ENCODE results near the gene NOL4L.

DNA sequence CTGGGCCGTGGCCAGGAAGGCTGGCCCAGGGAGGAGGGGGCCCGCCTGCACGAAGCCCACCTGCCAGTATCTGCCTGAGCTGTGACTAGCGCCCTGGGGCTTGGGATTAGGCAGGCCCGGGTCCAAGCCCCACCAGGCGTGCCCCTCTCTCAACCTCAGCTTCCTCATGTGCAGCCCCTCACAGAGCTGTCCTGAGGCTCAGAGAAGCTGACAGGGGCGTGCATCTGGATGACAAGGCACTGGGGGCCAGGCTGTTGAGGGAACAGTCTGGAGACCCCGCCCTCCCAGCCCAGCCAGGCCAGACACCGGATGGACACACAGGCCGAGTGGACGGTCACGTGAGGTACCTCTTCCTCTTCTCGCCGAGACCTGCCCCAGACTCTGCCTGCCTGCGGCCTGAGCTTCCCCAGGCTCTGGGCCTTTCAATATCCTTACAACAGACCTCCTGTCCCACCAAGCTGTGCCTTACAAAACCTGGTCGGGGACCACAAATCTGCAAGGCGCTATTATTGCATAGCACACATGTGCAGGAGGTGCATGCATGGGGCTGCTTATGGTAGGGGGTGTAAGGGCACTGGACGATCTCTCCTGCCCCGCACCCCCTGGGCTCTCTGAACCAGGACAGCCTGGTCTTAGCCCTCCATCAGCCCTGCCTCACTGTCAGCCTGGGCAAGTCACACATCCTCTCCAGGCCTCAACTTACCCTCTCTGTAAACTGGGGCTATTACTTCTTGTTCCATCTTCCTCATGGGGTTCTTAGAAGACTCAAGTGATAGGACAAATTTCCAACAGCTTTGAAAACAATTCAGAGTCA, 20.0 kb downstream of the NOL4L start:
- no peak for TF ChIP-seq EZH2 (IDR thresholded peaks at IDR 0.05; ENCODE audit: borderline replicate concordance)
- TF ChIP-seq, protein P1, sequence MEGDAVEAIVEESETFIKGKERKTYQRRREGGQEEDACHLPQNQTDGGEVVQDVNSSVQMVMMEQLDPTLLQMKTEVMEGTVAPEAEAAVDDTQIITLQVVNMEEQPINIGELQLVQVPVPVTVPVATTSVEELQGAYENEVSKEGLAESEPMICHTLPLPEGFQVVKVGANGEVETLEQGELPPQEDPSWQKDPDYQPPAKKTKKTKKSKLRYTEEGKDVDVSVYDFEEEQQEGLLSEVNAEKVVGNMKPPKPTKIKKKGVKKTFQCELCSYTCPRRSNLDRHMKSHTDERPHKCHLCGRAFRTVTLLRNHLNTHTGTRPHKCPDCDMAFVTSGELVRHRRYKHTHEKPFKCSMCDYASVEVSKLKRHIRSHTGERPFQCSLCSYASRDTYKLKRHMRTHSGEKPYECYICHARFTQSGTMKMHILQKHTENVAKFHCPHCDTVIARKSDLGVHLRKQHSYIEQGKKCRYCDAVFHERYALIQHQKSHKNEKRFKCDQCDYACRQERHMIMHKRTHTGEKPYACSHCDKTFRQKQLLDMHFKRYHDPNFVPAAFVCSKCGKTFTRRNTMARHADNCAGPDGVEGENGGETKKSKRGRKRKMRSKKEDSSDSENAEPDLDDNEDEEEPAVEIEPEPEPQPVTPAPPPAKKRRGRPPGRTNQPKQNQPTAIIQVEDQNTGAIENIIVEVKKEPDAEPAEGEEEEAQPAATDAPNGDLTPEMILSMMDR (IDR thresholded peaks at IDR 0.05; ENCODE audit: poor library complexity), result no peak
- TF ChIP-seq EZH2phosphoT487 (IDR thresholded peaks at IDR 0.05; ENCODE audit: low read depth, severe bottlenecking, unreplicated experiment), result no peak
